HG02943 (cell line): Measurements from ENCODE around the gene ANKFN1.
"Not testable (repeated sequence)": the region's sequence is repeated elsewhere in the genome, so short reads cannot be mapped to it uniquely, and the experiment has no call there.

Source experiments
- ATAC-seq: cut with Tn5 transposase; IDR thresholded peaks from one replicate; pipeline ENCODE4 v1.9.1; 2021; ENCODE audit warnings: mild to moderate bottlenecking, low read depth, moderate library complexity; ENCODE audit not compliant: unreplicated experiment

The ANKFN1 gene

GRCh38 chr17:56269556-56270389 is 116.5 kb downstream of the ANKFN1 start:
- ATAC-seq = no peak

GRCh38 chr17:56274491-56274890 is 121.2 kb downstream of the ANKFN1 start:
- no peak for ATAC-seq

- ATAC-seq = no peak
These were observed 131.2 kb downstream of the ANKFN1 start for GRCh38 chr17:56284482-56284881.

GRCh38 chr17:56288786-56289185 is 135.5 kb downstream of the ANKFN1 start:
- ATAC-seq = not testable (repeated sequence)

GRCh38 chr17:56289321-56289720 is 136.0 kb downstream of the ANKFN1 start:
- ATAC-seq = no peak

- ATAC-seq = no peak
These were observed 137.0 kb downstream of the ANKFN1 start for GRCh38 chr17:56290101-56290801.

- no peak for ATAC-seq
These were observed 137.5 kb downstream of the ANKFN1 start for GRCh38 chr17:56290802-56291118.

GRCh38 chr17:56291226-56291805 is 138.0 kb downstream of the ANKFN1 start:
- no peak for ATAC-seq

GRCh38 chr17:56292010-56292409 is 138.7 kb downstream of the ANKFN1 start:
- ATAC-seq = no peak

GRCh38 chr17:56292578-56292977 is 139.3 kb downstream of the ANKFN1 start:
- ATAC-seq = no peak

- ATAC-seq = no peak
These were observed 143.9 kb downstream of the ANKFN1 start for GRCh38 chr17:56297184-56297583.

- ATAC-seq = no peak
These were observed 145.6 kb downstream of the ANKFN1 start for GRCh38 chr17:56298846-56299245.

GRCh38 chr17:56300144-56300543 is 146.9 kb downstream of the ANKFN1 start:
- ATAC-seq = no peak

GRCh38 chr17:56305007-56305406 is 151.7 kb downstream of the ANKFN1 start:
- no peak for ATAC-seq

- ATAC-seq = no peak
These were observed 156.6 kb downstream of the ANKFN1 start for GRCh38 chr17:56309897-56310296.

- ATAC-seq = no peak
These were observed 157.5 kb downstream of the ANKFN1 start for GRCh38 chr17:56310782-56311181.

GRCh38 chr17:56313201-56313600 is 159.9 kb downstream of the ANKFN1 start:
- ATAC-seq = no peak

GRCh38 chr17:56314026-56314425 is 160.8 kb downstream of the ANKFN1 start:
- ATAC-seq = no peak

GRCh38 chr17:56314984-56315602 is 161.8 kb downstream of the ANKFN1 start:
- ATAC-seq = no peak

GRCh38 chr17:56316604-56317003 is 163.3 kb downstream of the ANKFN1 start:
- ATAC-seq = no peak
